Neural cell (in vitro differentiated cells): ENCODE data around the gene IL6ST. TPM values are rescaled to one million over a fixed set of nuclear protein-coding genes. Genes with fewer than 3 reads are reported as not detected.

Experiments
- H2AFZ ChIP-seq: fragments of 200-600, 300-800 bp; sonication (generic), shearing (Covaris generic); 2 replicates; pipeline ENCODE4 v1.6.0; 2014; ENCODE audit warnings: low read depth, mild to moderate bottlenecking, antibody characterized with exemption, low read length, moderate library complexity
- H3F3A ChIP-seq: fragments of 200-600 bp; shearing (Covaris generic); 2 replicates; pipeline ENCODE4 v1.6.1; 2016; ENCODE audit warnings: mild to moderate bottlenecking, moderate library complexity, mixed read lengths, antibody characterized with exemption, low read length; ENCODE audit not compliant: insufficient read depth, poor library complexity, severe bottlenecking
- H3K27ac ChIP-seq: fragments of 200-600, 300-800 bp; sonication (generic), shearing (Covaris generic); 2 replicates; pipeline ENCODE4 v1.5.1; 2014; ENCODE audit warnings: mild to moderate bottlenecking, low read length, moderate library complexity
- H3K27me3 ChIP-seq: fragments of 300-800, 200-600 bp; sonication (generic), shearing (Covaris generic); 2 replicates; pipeline ENCODE4 v1.6.0; 2014; ENCODE audit warnings: mild to moderate bottlenecking, low read depth, low read length, moderate library complexity; ENCODE audit not compliant: insufficient read depth
- H3K36me3 ChIP-seq: fragments of 300-800, 200-600 bp; sonication (generic), shearing (Covaris generic); 2 replicates; pipeline ENCODE4 v1.5.1; 2014; ENCODE audit warnings: mild to moderate bottlenecking, antibody characterized with exemption, low read length, moderate library complexity; ENCODE audit not compliant: insufficient read depth
- H3K4me2 ChIP-seq: fragments of 300-800, 200-600 bp; sonication (generic), shearing (Covaris generic); 2 replicates; pipeline ENCODE4 v1.6.0; 2014; ENCODE audit warnings: mild to moderate bottlenecking, low read length
- H3K4me3 ChIP-seq: fragments of 300-800, 200-600 bp; sonication (generic), shearing (Covaris generic); 2 replicates; pipeline ENCODE4 v1.5.1; 2014; ENCODE audit warnings: mild to moderate bottlenecking, low read length, moderate library complexity
- H3K79me2 ChIP-seq: fragments of 200-600 bp; shearing (Covaris generic); replicated peaks from 2 replicates; pipeline ENCODE4 v1.6.0; 2014; ENCODE audit warnings: mild to moderate bottlenecking, low read length, moderate library complexity; ENCODE audit not compliant: insufficient read depth
- H3K9ac ChIP-seq: fragments of 300-800, 200-600 bp; sonication (generic), shearing (Covaris generic); 2 replicates; pipeline ENCODE4 v1.6.1; 2016; ENCODE audit warnings: mild to moderate bottlenecking, low read length, mixed read lengths
- H3K9me2 ChIP-seq: fragments of 200-600 bp; shearing (Covaris generic); 2 replicates; pipeline ENCODE4 v1.6.1; 2016; ENCODE audit warnings: mild to moderate bottlenecking, low read length, mixed read lengths; ENCODE audit not compliant: insufficient read depth
- H3K9me3 ChIP-seq: fragments of 200-600, 300-800 bp; sonication (generic), shearing (Covaris generic); 2 replicates; pipeline ENCODE4 v1.6.1; 2016; ENCODE audit warnings: mild to moderate bottlenecking, mixed run types, low read length, moderate library complexity, mixed read lengths
- H4K20me1 ChIP-seq: fragments of 200-600 bp; shearing (Covaris generic); 2 replicates; pipeline ENCODE4 v1.6.1; 2016; ENCODE audit warnings: mild to moderate bottlenecking, mixed run types; ENCODE audit not compliant: insufficient read depth
- MXI1 ChIP-seq: fragments of 450-650 bp; conservative IDR thresholded peaks from 2 replicates; pipeline ENCODE4 v1.6.1; 2014; ENCODE audit warnings: antibody characterized with exemption, mild to moderate bottlenecking; ENCODE audit not compliant: poor library complexity, severe bottlenecking
- POLR2AphosphoS5 ChIP-seq: IDR thresholded peaks from 2 replicates; pipeline ENCODE4 v1.6.1; 2012
- RAD21 ChIP-seq: fragments of 450-650 bp; conservative IDR thresholded peaks from 2 replicates; pipeline ENCODE4 v1.6.1; 2014; ENCODE audit warnings: antibody characterized with exemption, mild to moderate bottlenecking, moderate library complexity
- SMC3 ChIP-seq: fragments of 450-650 bp; conservative IDR thresholded peaks from 2 replicates; pipeline ENCODE4 v1.6.1; 2014; ENCODE audit warnings: antibody characterized with exemption, mild to moderate bottlenecking, moderate library complexity; ENCODE audit not compliant: poor library complexity
- polyA plus RNA-seq: library from polyadenylated mRNA; depleted of rRNA; stranded (reverse); fragments of >200 nt; gene quantifications from 2 replicates; pipeline ENCODE4 v1.2.3, GENCODE V29; 2014
- small RNA-seq, 3 experiments: library from RNA; depleted of rRNA; stranded (forward); fragments of <200 nt; gene quantifications; one replicate each; pipeline ENCODE3, GENCODE V24; 2012
- TF ChIP-seq, protein P1 (sequence below): fragments of 450-650 bp; IDR thresholded peaks from 2 replicates; pipeline ENCODE4 v1.5.1; 2014; ENCODE audit warnings: antibody characterized with exemption, mild to moderate bottlenecking, moderate library complexity; ENCODE audit not compliant: poor library complexity, severe bottlenecking

The IL6ST gene
- polyA plus RNA-seq, 1 donor from 2014 or later, result 19.7 TPM

DNA sequence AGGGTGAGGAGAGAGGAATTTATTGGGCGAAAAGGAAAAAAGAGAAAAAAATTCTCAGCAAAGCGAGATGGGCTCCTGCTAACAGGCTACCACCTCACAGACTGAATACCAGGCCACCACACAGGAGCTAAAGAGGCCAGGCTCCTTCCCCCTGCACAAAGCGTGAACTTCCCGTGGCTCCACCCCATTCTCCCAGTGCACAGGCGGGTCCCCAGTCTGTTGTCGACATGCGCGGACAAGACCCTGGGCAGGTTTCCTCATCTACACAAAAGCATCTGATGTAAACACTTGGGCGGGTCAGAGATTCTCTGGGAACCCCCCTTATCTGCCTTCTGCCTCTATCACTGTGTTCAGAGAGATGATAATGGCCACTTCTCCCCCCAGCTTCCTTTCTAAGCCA is 109.4 kb downstream of the IL6ST start:
- no peak overlapping the region for H2AFZ ChIP-seq
- no peaks in the 10 kb centered on the region for H3K9me3 ChIP-seq
- H3K9ac ChIP-seq, result no peak overlapping the region
- H3F3A ChIP-seq, result no peaks in the 10 kb centered on the region
- H3K4me3 ChIP-seq, result no peak overlapping the region
- H4K20me1 ChIP-seq, result no peaks in the 10 kb centered on the region
- H3K27ac ChIP-seq, result no peak overlapping the region
- H3K4me2 ChIP-seq, result no peak overlapping the region
- no peaks in the 10 kb centered on the region for H3K27me3 ChIP-seq
- TF ChIP-seq, protein P1, sequence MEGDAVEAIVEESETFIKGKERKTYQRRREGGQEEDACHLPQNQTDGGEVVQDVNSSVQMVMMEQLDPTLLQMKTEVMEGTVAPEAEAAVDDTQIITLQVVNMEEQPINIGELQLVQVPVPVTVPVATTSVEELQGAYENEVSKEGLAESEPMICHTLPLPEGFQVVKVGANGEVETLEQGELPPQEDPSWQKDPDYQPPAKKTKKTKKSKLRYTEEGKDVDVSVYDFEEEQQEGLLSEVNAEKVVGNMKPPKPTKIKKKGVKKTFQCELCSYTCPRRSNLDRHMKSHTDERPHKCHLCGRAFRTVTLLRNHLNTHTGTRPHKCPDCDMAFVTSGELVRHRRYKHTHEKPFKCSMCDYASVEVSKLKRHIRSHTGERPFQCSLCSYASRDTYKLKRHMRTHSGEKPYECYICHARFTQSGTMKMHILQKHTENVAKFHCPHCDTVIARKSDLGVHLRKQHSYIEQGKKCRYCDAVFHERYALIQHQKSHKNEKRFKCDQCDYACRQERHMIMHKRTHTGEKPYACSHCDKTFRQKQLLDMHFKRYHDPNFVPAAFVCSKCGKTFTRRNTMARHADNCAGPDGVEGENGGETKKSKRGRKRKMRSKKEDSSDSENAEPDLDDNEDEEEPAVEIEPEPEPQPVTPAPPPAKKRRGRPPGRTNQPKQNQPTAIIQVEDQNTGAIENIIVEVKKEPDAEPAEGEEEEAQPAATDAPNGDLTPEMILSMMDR, result no peak
- TF ChIP-seq POLR2AphosphoS5 (no peak), RAD21 (no peak), MXI1 (no peak), SMC3 (no peak)
- H3K9me2 ChIP-seq, result no peaks in the 10 kb centered on the region
- H3K36me3 ChIP-seq, result no peaks in the 10 kb centered on the region
- no peaks in the 10 kb centered on the region for H3K79me2 ChIP-seq

Small RNAs within 50 kb of the gene (small RNA-seq; reads per million reads assigned to genes)
- gene AC016596.1 (0 to 0.16 (median 0) reads per million in 3 experiments), gene RF01210 (0 reads per million in 3 experiments)

Other genes starting within 250 kb of the IL6ST start
- not detected in 2 replicates for gene IL31RA, start 143.6 kb downstream of the IL6ST start, polyA plus RNA-seq
- gene ANKRD55, start 238.4 kb upstream of the IL6ST start, polyA plus RNA-seq, result 22.1 and 49.8 TPM in 2 replicates